ENCODE results near the gene ANKRD11.

Gene ANKRD11

GRCh38 chr16:89285381-89285780 is 205.0 kb downstream of the ANKRD11 start:
- DNase-seq (ENCODE audit: low read depth in 2 of 2), result no peak

- no peak for DNase-seq (ENCODE audit: low read depth in 2 of 2)
Observed at GRCh38 chr16:89283449-89283848, 206.9 kb downstream of the ANKRD11 start.

- no peak for DNase-seq (ENCODE audit: low read depth in 2 of 2)
Observed at GRCh38 chr16:89282523-89282922, 207.8 kb downstream of the ANKRD11 start.

GRCh38 chr16:89281829-89282228 is 208.5 kb downstream of the ANKRD11 start:
- no peak for DNase-seq (ENCODE audit: low read depth in 2 of 2)

GRCh38 chr16:89281189-89281577 is 209.2 kb downstream of the ANKRD11 start:
- DNase-seq (ENCODE audit: low read depth in 2 of 2), result no peak

GRCh38 chr16:89280546-89281188 is 209.7 kb downstream of the ANKRD11 start:
- no peak for DNase-seq (ENCODE audit: low read depth in 2 of 2)

- DNase-seq (ENCODE audit: low read depth in 2 of 2), result no peak
Observed at GRCh38 chr16:89279666-89280481, 210.5 kb downstream of the ANKRD11 start.

GRCh38 chr16:89278441-89279240 is 211.7 kb downstream of the ANKRD11 start:
- no peak for DNase-seq (ENCODE audit: low read depth in 2 of 2)

- DNase-seq (ENCODE audit: low read depth in 2 of 2), result no peak
Observed at GRCh38 chr16:89277641-89278341, 212.6 kb downstream of the ANKRD11 start.

- DNase-seq (ENCODE audit: low read depth in 2 of 2), result no peak
Observed at GRCh38 chr16:89277049-89277448, 213.3 kb downstream of the ANKRD11 start.

GRCh38 chr16:89275837-89276720 is 214.3 kb downstream of the ANKRD11 start:
- no peak for DNase-seq (ENCODE audit: low read depth in 2 of 2)

- DNase-seq (ENCODE audit: low read depth in 2 of 2), result no peak
Observed at GRCh38 chr16:89275284-89275584, 215.1 kb downstream of the ANKRD11 start.

- no peak for DNase-seq (ENCODE audit: low read depth in 2 of 2)
Observed at GRCh38 chr16:89274561-89275283, 215.6 kb downstream of the ANKRD11 start.

- no peak for DNase-seq (ENCODE audit: low read depth in 2 of 2)
Observed at GRCh38 chr16:89273741-89274472, 216.5 kb downstream of the ANKRD11 start.

GRCh38 chr16:89272631-89273030 is 217.7 kb downstream of the ANKRD11 start:
- DNase-seq (ENCODE audit: low read depth in 2 of 2), result no peak

- no peak for DNase-seq (ENCODE audit: low read depth in 2 of 2)
Observed at GRCh38 chr16:89270666-89271345, 219.6 kb downstream of the ANKRD11 start.

GRCh38 chr16:89269805-89270665 is 220.3 kb downstream of the ANKRD11 start:
- no peak for DNase-seq (ENCODE audit: low read depth in 2 of 2)

Measured in stimulated activated CD8-positive, alpha-beta memory T cell treated with anti-CD3 and anti-CD28 coated beads, Interleukin-15, amount 100 ng/mL, for 48 hours (primary cell).